ENCODE results near the gene TAOK2.

Gene TAOK2

GRCh38 chr16:29987371-29988085, 13.9 kb downstream of the TAOK2 start:
- no peak for DNase-seq (ENCODE audit: low spot score)

- no peak for DNase-seq (ENCODE audit: low spot score)
These were observed 14.8 kb downstream of the TAOK2 start for GRCh38 chr16:29988346-29989075.

- no peak for DNase-seq (ENCODE audit: low spot score)
These were observed 15.6 kb downstream of the TAOK2 start for GRCh38 chr16:29989111-29989858.

GRCh38 chr16:29990034-29990433, 16.4 kb downstream of the TAOK2 start:
- DNase-seq (ENCODE audit: low spot score), result no peak

GRCh38 chr16:29990883-29991570, 17.4 kb downstream of the TAOK2 start:
- DNase-seq (ENCODE audit: low spot score), result no peak

GRCh38 chr16:29991571-29991904, 17.9 kb downstream of the TAOK2 start:
- no peak for DNase-seq (ENCODE audit: low spot score)

- DNase-seq (ENCODE audit: low spot score), result no peak
These were observed 18.8 kb downstream of the TAOK2 start for GRCh38 chr16:29992344-29992967.

- no peak for DNase-seq (ENCODE audit: low spot score)
These were observed 19.7 kb downstream of the TAOK2 start for GRCh38 chr16:29993191-29993902.

- DNase-seq (ENCODE audit: low spot score), result no peak
These were observed 20.4 kb downstream of the TAOK2 start for GRCh38 chr16:29993903-29994599.

GRCh38 chr16:29994600-29995323, 21.1 kb downstream of the TAOK2 start:
- peak; percentile 59 for DNase-seq (ENCODE audit: low spot score)

GRCh38 chr16:29995324-29995910, 21.7 kb downstream of the TAOK2 start, which contains the start of gene HIRIP3:
Gene HIRIP3, minus strand, starts transcription at chr16:29995617. Its CDS starts 12 bp downstream, at chr16:29995605.
- DNase-seq (ENCODE audit: low spot score), result peak; percentile 83

GRCh38 chr16:29995911-29996765, 22.5 kb downstream of the TAOK2 start, which contains the start of gene INO80E:
Gene INO80E, plus strand, starts transcription at chr16:29996241. Its CDS starts 70 bp downstream, at chr16:29996311.
- DNase-seq (ENCODE audit: low spot score), result peak; percentile 99

GRCh38 chr16:29996766-29997250, 23.1 kb downstream of the TAOK2 start:
- DNase-seq (ENCODE audit: low spot score), result no peak

GRCh38 chr16:29999605-30000004, 25.9 kb downstream of the TAOK2 start:
- no peak for DNase-seq (ENCODE audit: low spot score)

GRCh38 chr16:30000735-30001631, 27.3 kb downstream of the TAOK2 start:
- no peak for DNase-seq (ENCODE audit: low spot score)

GRCh38 chr16:30002614-30003346, 29.1 kb downstream of the TAOK2 start:
- no peak for DNase-seq (ENCODE audit: low spot score)

Measured in Ammon's horn (tissue), 1 donor.